Endothelial cell of umbilical vein (primary cell): ENCODE data around the gene TBC1D24. TPM values are rescaled to one million over a fixed set of nuclear protein-coding genes. Genes with fewer than 3 reads are reported as not detected.
"Not testable (repeated sequence)": the region's sequence is repeated elsewhere in the genome, so short reads cannot be mapped to it uniquely, and the experiment has no call there.

Source experiments
- BruUV-seq: library from RNA; stranded (reverse); fragments of 400-500 nt; replicated peaks from 2 replicates; lab custom pipeline; 2021; lab: Mats Ljungman, UMichigan
- CTCF ChIA-PET: fragments of 300-600, 350-600 bp; sonication (Branson Sonifier 250); formaldehyde crosslinking; loops from one replicate; lab custom pipeline; 2021; ENCODE audit warnings: antibody characterized with exemption, inconsistent platforms; lab: Charles Lee
- POLR2A ChIA-PET: fragments of 300-600, 350-600 bp; sonication (Branson Sonifier 250); formaldehyde crosslinking; loops from one replicate; lab custom pipeline; 2021; ENCODE audit warnings: antibody characterized with exemption, inconsistent platforms; lab: Charles Lee
- DNase-seq: peaks from one replicate; pipeline ENCODE4 v3.0.0-alpha.2; 2011; ENCODE audit warnings: low read depth, low spot score
- FAIRE-seq: peaks from 2 replicates; lab custom pipeline; 2011; peaks lifted over from hg19 to GRCh38; lab: Jason Lieb, UNC
- H2AFZ ChIP-seq: 2 replicates; pipeline ENCODE4 v1.6.0; 2012; ENCODE audit warnings: low read depth, low read length, control low read depth, inconsistent platforms
- H3K27ac ChIP-seq: 2 replicates; pipeline ENCODE4 v1.5.1; 2011; ENCODE audit warnings: low read depth, mild to moderate bottlenecking, control low read depth, low read length, moderate library complexity; ENCODE audit not compliant: insufficient read depth
- H3K27me3 ChIP-seq, 2 experiments: 2 replicates each; pipeline versions ENCODE4 v1.6.0 to v1.6.1; 2011; ENCODE audit warnings: low read length in 2 of 2, mixed read lengths in 1 of 2; ENCODE audit not compliant: control insufficient read depth in 2 of 2, insufficient read depth in 2 of 2
- H3K36me3 ChIP-seq, 2 experiments: 2 replicates in 1 of 2; 3 replicates in 1 of 2; pipeline ENCODE4 v1.5.1; 2011; ENCODE audit warnings: low read length in 2 of 2, mild to moderate bottlenecking in 1 of 2, moderate library complexity in 1 of 2; ENCODE audit not compliant: control insufficient read depth in 2 of 2, insufficient read depth in 2 of 2; ENCODE audit errors: extremely low read depth in 1 of 2
- H3K4me1 ChIP-seq: 3 replicates; pipeline ENCODE4 v1.5.1; 2011; ENCODE audit warnings: mild to moderate bottlenecking, low read length; ENCODE audit not compliant: control insufficient read depth, insufficient read depth; ENCODE audit errors: extremely low read depth
- H3K4me2 ChIP-seq: 2 replicates; pipeline ENCODE4 v1.6.1; 2011; ENCODE audit warnings: low read length, control low read depth, mixed read lengths; ENCODE audit not compliant: insufficient read depth
- H3K4me3 ChIP-seq, 3 experiments: fragments of 200-600 bp in 1 of 3; sonication (generic), shearing (Covaris generic) in 1 of 3; replicated peaks in 1 of 3; 2 replicates each; pipeline ENCODE4 v1.5.1; 2011 to 2016; ENCODE audit warnings: control low read depth in 3 of 3, low read length in 3 of 3, mild to moderate bottlenecking in 2 of 3, inconsistent platforms in 1 of 3, low read depth in 1 of 3, moderate library complexity in 1 of 3; ENCODE audit not compliant: insufficient read depth in 1 of 3
- H3K79me2 ChIP-seq: 2 replicates; pipeline ENCODE4 v1.6.0; 2012; ENCODE audit warnings: low read length, inconsistent platforms; ENCODE audit not compliant: control insufficient read depth, insufficient read depth
- H3K9ac ChIP-seq: replicated peaks from 2 replicates; pipeline ENCODE3; 2011; ENCODE audit warnings: low read length, control low read depth; ENCODE audit not compliant: insufficient read depth; ENCODE audit errors: extremely low read depth
- H3K9me1 ChIP-seq: replicated peaks from 3 replicates; pipeline ENCODE4 v1.6.0; 2011; ENCODE audit warnings: mild to moderate bottlenecking, low read length; ENCODE audit not compliant: control insufficient read depth, insufficient read depth; ENCODE audit errors: extremely low read depth
- H3K9me3 ChIP-seq: replicated peaks from 2 replicates; pipeline ENCODE4 v1.5.1; 2012; ENCODE audit warnings: low read length, inconsistent platforms; ENCODE audit not compliant: control insufficient read depth, insufficient read depth
- H4K20me1 ChIP-seq: replicated peaks from 2 replicates; pipeline ENCODE3; 2011; ENCODE audit warnings: mild to moderate bottlenecking, low read length; ENCODE audit not compliant: control insufficient read depth, insufficient read depth; ENCODE audit errors: extremely low read depth
- EZH2 ChIP-seq: IDR thresholded peaks from 2 replicates; pipeline ENCODE4 v1.6.1; 2012; ENCODE audit warnings: borderline replicate concordance, low read depth, mild to moderate bottlenecking, moderate library complexity, low read length, inconsistent platforms; ENCODE audit not compliant: severe bottlenecking
- FOS ChIP-seq: IDR thresholded peaks from 2 replicates; pipeline ENCODE4 v1.6.1; 2011; ENCODE audit warnings: mild to moderate bottlenecking, low read length, moderate library complexity, borderline replicate concordance; ENCODE audit not compliant: insufficient read depth
- GATA2 ChIP-seq: IDR thresholded peaks from 2 replicates; pipeline ENCODE4 v1.7.0; 2011; ENCODE audit warnings: low read depth, mild to moderate bottlenecking, moderate library complexity, mixed read lengths, low read length; ENCODE audit not compliant: insufficient read length, insufficient read depth
- JUN ChIP-seq: IDR thresholded peaks from 2 replicates; pipeline ENCODE4 v1.6.1; 2011; ENCODE audit warnings: borderline replicate concordance, low read depth; ENCODE audit not compliant: insufficient read length, insufficient read depth
- MYC ChIP-seq: IDR thresholded peaks from one replicate; pipeline ENCODE4 v1.6.1; 2011; ENCODE audit warnings: mild to moderate bottlenecking, low read depth, low read length
- POLR2A ChIP-seq: IDR thresholded peaks from 2 replicates; pipeline ENCODE4 v1.6.1; 2012; ENCODE audit warnings: low read depth, mild to moderate bottlenecking, control low read depth, low read length
- POLR2AphosphoS5 ChIP-seq: IDR thresholded peaks from 2 replicates; pipeline ENCODE4 v1.6.1; 2012; ENCODE audit warnings: low read depth, mild to moderate bottlenecking, control low read depth, low read length, moderate library complexity; ENCODE audit not compliant: insufficient read depth
- dilution Hi-C: fragments of 300-500 bp; cut with MboI; formaldehyde crosslinking; loops from one replicate; pipeline ENCODE4 v1.15.0; 2019; ENCODE audit warnings: low sequenced_read_pairs; ENCODE audit not compliant: extremely low pct_ligation_motif_present
- intact Hi-C: fragments of 100-400 bp; cut with micrococcal nuclease; formaldehyde crosslinking; loops from one replicate; pipeline ENCODE4 v1.10.0; 2022
- polyA plus RNA-seq, 4 experiments: library from polyadenylated mRNA; depleted of rRNA in 3 of 4; stranded (reverse) in 3 of 4; unstranded in 1 of 4; fragments of >200 nt; gene quantifications; 2 replicates each; pipeline versions ENCODE4 v1.2.1 to v1.2.3, GENCODE V29; 2011 to 2012; ENCODE audit warnings: missing spikeins in 1 of 4
- total RNA-seq: library from RNA; stranded (reverse); gene quantifications from 2 replicates; pipeline ENCODE4 v1.2.3, GENCODE V29; 2021
- TF ChIP-seq, protein P1 (sequence below): IDR thresholded peaks from 2 replicates; pipeline ENCODE4 v1.6.1; 2011; ENCODE audit not compliant: insufficient read depth, insufficient read length
- TF ChIP-seq, protein P2 (sequence below), 2 donors: IDR thresholded peaks; 1 replicate in 1 of 2; 2 replicates in 1 of 2; pipeline ENCODE4 v1.5.1; 2011; ENCODE audit warnings: low read length in 2 of 2, mild to moderate bottlenecking in 2 of 2, moderate library complexity in 2 of 2, control low read depth in 1 of 2, inconsistent platforms in 1 of 2, low read depth in 1 of 2; ENCODE audit not compliant: insufficient read depth in 1 of 2; ENCODE audit errors: extremely low read depth in 1 of 2

The TBC1D24 gene
- total and polyA plus RNA-seq, 2 donors (not counting 3 experiments of a cell fraction or from before 2014, with no cell fraction given), result 8.1 to 22.8 TPM

DNA sequence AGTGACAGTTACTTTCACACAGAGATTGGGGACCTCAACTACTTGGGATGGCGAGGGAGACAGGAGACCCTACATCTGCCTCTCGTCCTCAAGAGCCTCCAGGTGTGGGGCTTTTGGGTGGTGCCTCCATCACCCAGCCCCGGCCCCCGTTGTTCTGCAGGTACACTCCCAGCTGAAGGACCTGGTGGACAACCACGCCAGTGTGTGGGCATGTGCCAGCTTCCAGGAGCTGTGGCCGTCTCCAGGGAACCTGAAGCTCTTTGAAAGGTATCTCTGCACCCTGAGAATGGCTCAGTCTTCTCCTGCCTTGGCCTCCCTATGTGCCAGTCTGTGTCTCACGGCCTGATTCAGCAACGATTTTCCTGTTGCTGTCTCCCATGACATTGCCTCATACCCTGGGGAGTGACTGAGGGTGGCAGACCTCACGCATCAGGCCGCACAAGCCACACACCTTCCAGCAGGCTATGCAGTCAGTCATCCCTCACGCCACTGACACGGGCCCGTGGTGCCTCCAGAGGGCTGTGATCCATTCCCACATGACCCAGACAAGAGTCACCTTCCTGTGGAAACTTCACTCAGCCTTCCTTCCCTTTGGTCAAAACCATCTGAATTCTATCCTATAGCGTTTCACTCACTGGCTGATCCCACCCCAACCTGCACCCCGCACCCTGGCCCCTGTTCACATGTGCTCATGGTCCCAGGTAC lies 42.0 kb upstream of the TBC1D24 start:
- ChIA-PET POLR2A (no interaction called here), CTCF (interaction anchor here (1.2 kb wide), 1 partner anchor 29 kb away, joined by 3 read pairs; no protein-coding TSS in a partner anchor)
- Histone ChIP-seq H3K36me3 (peaks cover 19% of the 10 kb centered on the region in 2 experiments), H4K20me1 (no peaks in the 10 kb centered on the region), H2AFZ (no peak overlapping the region), H3K4me3 (no peak overlapping the region), H3K9me3 (no peaks in the 10 kb centered on the region), H3K9ac (no peak overlapping the region), H3K27ac (no peak overlapping the region), H3K4me2 (no peak overlapping the region), H3K79me2 (peaks cover 38% of the 10 kb centered on the region), H3K27me3 (no peaks in the 10 kb centered on the region), H3K4me1 (peaks cover 21% of the 10 kb centered on the region), H3K9me1 (no peaks in the 10 kb centered on the region)
- BruUV-seq, result no TSS peak
- intact Hi-C loops, result no loop called here
- DNase-seq, result peak; percentile 14
- FAIRE-seq, result no peak
- TF ChIP-seq, protein P1, sequence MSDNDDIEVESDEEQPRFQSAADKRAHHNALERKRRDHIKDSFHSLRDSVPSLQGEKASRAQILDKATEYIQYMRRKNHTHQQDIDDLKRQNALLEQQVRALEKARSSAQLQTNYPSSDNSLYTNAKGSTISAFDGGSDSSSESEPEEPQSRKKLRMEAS, result no peak
- TF ChIP-seq JUN (no peak), EZH2 (no peak), POLR2AphosphoS5 (no peak), GATA2 (no peak), MYC (no peak), FOS (no peak), POLR2A (no peak)
- TF ChIP-seq, protein P2, sequence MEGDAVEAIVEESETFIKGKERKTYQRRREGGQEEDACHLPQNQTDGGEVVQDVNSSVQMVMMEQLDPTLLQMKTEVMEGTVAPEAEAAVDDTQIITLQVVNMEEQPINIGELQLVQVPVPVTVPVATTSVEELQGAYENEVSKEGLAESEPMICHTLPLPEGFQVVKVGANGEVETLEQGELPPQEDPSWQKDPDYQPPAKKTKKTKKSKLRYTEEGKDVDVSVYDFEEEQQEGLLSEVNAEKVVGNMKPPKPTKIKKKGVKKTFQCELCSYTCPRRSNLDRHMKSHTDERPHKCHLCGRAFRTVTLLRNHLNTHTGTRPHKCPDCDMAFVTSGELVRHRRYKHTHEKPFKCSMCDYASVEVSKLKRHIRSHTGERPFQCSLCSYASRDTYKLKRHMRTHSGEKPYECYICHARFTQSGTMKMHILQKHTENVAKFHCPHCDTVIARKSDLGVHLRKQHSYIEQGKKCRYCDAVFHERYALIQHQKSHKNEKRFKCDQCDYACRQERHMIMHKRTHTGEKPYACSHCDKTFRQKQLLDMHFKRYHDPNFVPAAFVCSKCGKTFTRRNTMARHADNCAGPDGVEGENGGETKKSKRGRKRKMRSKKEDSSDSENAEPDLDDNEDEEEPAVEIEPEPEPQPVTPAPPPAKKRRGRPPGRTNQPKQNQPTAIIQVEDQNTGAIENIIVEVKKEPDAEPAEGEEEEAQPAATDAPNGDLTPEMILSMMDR (IDR thresholded peaks at IDR 0.05; ENCODE audit: extremely low read depth in 1 of 2, insufficient read depth in 1 of 2, low read depth in 1 of 2, low read length in 2 of 2), result no peak
- dilution Hi-C loops, result no loop called here

DNA sequence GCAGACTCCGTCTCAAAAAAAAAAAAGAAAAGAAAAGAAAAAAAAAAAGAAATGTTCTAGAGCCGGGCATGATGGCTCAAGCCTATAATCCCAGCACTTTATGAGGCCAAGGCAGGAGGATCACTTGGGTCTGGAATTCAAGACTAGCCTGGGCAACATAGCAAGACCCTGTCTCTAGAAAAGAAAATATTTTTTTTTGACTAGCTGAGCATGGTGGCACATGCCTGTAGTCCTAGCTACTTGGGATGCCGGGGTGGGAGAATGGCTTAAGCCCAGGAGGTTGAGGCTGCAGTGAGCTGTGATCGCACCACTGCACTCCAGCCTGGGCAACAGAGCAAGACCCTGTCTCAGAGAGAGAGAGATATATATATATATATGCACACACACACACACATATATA lies 39.7 kb upstream of the TBC1D24 start:
- dilution Hi-C loops, H3K4me3 ChIP-seq, H3K27ac ChIP-seq, H3K9ac ChIP-seq, DNase-seq, H3K9me3 ChIP-seq, H2AFZ ChIP-seq, BruUV-seq, CTCF ChIA-PET, H4K20me1 ChIP-seq, FAIRE-seq, H3K4me1 ChIP-seq, H3K4me2 ChIP-seq, H3K9me1 ChIP-seq, H3K27me3 ChIP-seq, intact Hi-C loops: not testable (repeated sequence)
- Histone ChIP-seq H3K79me2 (peaks cover 33% of the 10 kb centered on the region), H3K36me3 (peaks cover 22 to 27% of the 10 kb centered on the region in 2 experiments)
- POLR2A ChIA-PET, result interaction anchor here (0.7 kb wide), 1 partner anchor 280 kb away, joined by 5 read pairs; the partner anchor contains the start of gene TRAF7
